ENCODE results near the gene TASOR2.

DNA sequence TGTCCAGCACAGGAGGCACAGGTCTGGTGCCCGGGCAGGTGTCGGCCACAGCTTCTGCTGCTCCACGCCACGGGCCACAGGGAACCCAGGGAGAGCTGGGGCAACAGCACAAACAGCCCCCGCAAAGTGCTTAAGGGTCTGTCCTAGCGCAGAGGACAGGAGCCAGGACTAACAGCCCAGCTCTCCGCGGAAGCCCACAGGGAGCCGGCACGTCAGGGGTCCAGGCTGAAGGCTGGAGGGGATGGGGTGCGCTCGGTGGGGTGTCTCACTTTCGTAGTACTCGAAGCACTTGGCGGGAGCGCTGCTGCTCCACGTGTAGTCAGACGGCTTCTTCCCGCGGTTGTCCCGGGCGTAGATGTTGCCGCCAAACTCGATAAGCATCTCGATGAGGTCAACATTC is 43.1 kb upstream of the TASOR2 start:
- TF ChIP-seq, protein P1, sequence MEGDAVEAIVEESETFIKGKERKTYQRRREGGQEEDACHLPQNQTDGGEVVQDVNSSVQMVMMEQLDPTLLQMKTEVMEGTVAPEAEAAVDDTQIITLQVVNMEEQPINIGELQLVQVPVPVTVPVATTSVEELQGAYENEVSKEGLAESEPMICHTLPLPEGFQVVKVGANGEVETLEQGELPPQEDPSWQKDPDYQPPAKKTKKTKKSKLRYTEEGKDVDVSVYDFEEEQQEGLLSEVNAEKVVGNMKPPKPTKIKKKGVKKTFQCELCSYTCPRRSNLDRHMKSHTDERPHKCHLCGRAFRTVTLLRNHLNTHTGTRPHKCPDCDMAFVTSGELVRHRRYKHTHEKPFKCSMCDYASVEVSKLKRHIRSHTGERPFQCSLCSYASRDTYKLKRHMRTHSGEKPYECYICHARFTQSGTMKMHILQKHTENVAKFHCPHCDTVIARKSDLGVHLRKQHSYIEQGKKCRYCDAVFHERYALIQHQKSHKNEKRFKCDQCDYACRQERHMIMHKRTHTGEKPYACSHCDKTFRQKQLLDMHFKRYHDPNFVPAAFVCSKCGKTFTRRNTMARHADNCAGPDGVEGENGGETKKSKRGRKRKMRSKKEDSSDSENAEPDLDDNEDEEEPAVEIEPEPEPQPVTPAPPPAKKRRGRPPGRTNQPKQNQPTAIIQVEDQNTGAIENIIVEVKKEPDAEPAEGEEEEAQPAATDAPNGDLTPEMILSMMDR (IDR thresholded peaks at IDR 0.05; ENCODE audit: low read depth, low read length): no peak
- TF ChIP-seq EZH2phosphoT487 (IDR thresholded peaks at IDR 0.05; ENCODE audit: low read depth): no peak
